HL-60 (cell line): ENCODE measurements around the gene FHL2.

Experiments
- CTCF ChIP-seq: IDR thresholded peaks from one replicate; pipeline ENCODE4 v1.5.1; 2011; ENCODE audit warnings: low read length, control low read depth, inconsistent platforms; ENCODE audit not compliant: insufficient read depth
- POLR2AphosphoS5 ChIP-seq: IDR thresholded peaks from 2 replicates; pipeline ENCODE4 v1.6.1; 2012; ENCODE audit warnings: low read depth
- REST ChIP-seq: IDR thresholded peaks from 2 replicates; pipeline ENCODE4 v1.6.1; 2012; ENCODE audit warnings: low read depth; ENCODE audit not compliant: insufficient replicate concordance
- SPI1 ChIP-seq: IDR thresholded peaks from 2 replicates; pipeline ENCODE4 v1.6.1; 2012; ENCODE audit warnings: low read depth, mild to moderate bottlenecking, borderline replicate concordance

- TF ChIP-seq CTCF = no peak
- no peak for TF ChIP-seq REST
- no peak for TF ChIP-seq POLR2AphosphoS5
- TF ChIP-seq SPI1 = no peak
Measured at GRCh38 chr2:105394951-105395611, 3.8 kb downstream of the FHL2 start.
